MM.1S (cell line): ENCODE measurements around the gene SBSN.

Experiments
- DNase-seq: peaks from one replicate; pipeline ENCODE4 v3.0.0-alpha.2; 2015
- H2AFZ ChIP-seq: fragments of 300-600 bp; sonication (generic); 2 replicates; pipeline ENCODE4 v1.6.0; 2016; ENCODE audit warnings: antibody characterized with exemption, low read length
- H3F3A ChIP-seq: fragments of 300-600 bp; sonication (generic); 2 replicates; pipeline ENCODE4 v1.6.1; 2016; ENCODE audit warnings: mild to moderate bottlenecking, antibody characterized with exemption, low read length, moderate library complexity, mixed read lengths; ENCODE audit not compliant: insufficient read depth
- H3K27ac ChIP-seq: fragments of 300-600 bp; sonication (generic); 2 replicates; pipeline ENCODE4 v1.5.1; 2016; ENCODE audit warnings: mild to moderate bottlenecking, low read length
- H3K27me3 ChIP-seq: fragments of 300-600 bp; sonication (generic); replicated peaks from 2 replicates; pipeline ENCODE4 v1.6.0; 2016; ENCODE audit warnings: low read length; ENCODE audit not compliant: insufficient read depth
- H3K36me3 ChIP-seq: fragments of 300-600 bp; sonication (generic); replicated peaks from 2 replicates; pipeline ENCODE4 v1.6.1; 2016; ENCODE audit warnings: mild to moderate bottlenecking, low read length, mixed read lengths; ENCODE audit not compliant: insufficient read depth
- H3K4me1 ChIP-seq: fragments of 300-600 bp; sonication (generic); 2 replicates; pipeline ENCODE4 v1.6.1; 2016; ENCODE audit warnings: low read length, mixed read lengths
- H3K4me2 ChIP-seq: fragments of 300-600 bp; sonication (generic); 2 replicates; pipeline ENCODE4 v1.6.0; 2016; ENCODE audit warnings: low read depth, low read length
- H3K4me3 ChIP-seq: fragments of 300-600 bp; sonication (generic); 2 replicates; pipeline ENCODE4 v1.5.1; 2016; ENCODE audit warnings: low read length, mixed read lengths
- H3K79me2 ChIP-seq: fragments of 300-600 bp; sonication (generic); 2 replicates; pipeline ENCODE4 v1.6.1; 2016; ENCODE audit warnings: mixed run types, low read length, mixed read lengths
- H3K9ac ChIP-seq: fragments of 300-600 bp; sonication (generic); 2 replicates; pipeline ENCODE4 v1.6.1; 2016; ENCODE audit warnings: low read length, mixed read lengths
- H3K9me2 ChIP-seq: fragments of 300-600 bp; sonication (generic); replicated peaks from 2 replicates; pipeline ENCODE4 v1.6.1; 2016; ENCODE audit warnings: mild to moderate bottlenecking, low read length, mixed read lengths; ENCODE audit not compliant: insufficient read depth
- H3K9me3 ChIP-seq: fragments of 300-600 bp; sonication (generic); replicated peaks from 2 replicates; pipeline ENCODE4 v1.6.1; 2016; ENCODE audit warnings: mild to moderate bottlenecking, low read length, mixed read lengths; ENCODE audit not compliant: insufficient read depth
- H4K20me1 ChIP-seq: fragments of 300-600 bp; sonication (generic); 2 replicates; pipeline ENCODE4 v1.6.1; 2016; ENCODE audit warnings: mild to moderate bottlenecking, low read length, moderate library complexity, mixed read lengths; ENCODE audit not compliant: insufficient read depth
- CTCF ChIP-seq: fragments of 300-600 bp; sonication (generic); IDR thresholded peaks from 2 replicates; pipeline ENCODE4 v1.5.1; 2016; ENCODE audit warnings: antibody characterized with exemption, low read length, mixed read lengths
- EZH2 ChIP-seq: fragments of 300-600 bp; sonication (generic); optimal IDR thresholded peaks from 2 replicates; pipeline ENCODE3; 2017; ENCODE audit warnings: low read depth, mild to moderate bottlenecking, antibody characterized with exemption, low read length, mixed read lengths
- EZH2phosphoT487 ChIP-seq: fragments of 300-600 bp; sonication (generic); IDR thresholded peaks from 2 replicates; pipeline ENCODE4 v1.6.1; 2018; ENCODE audit warnings: antibody characterized with exemption, low read length

Gene SBSN

DNA sequence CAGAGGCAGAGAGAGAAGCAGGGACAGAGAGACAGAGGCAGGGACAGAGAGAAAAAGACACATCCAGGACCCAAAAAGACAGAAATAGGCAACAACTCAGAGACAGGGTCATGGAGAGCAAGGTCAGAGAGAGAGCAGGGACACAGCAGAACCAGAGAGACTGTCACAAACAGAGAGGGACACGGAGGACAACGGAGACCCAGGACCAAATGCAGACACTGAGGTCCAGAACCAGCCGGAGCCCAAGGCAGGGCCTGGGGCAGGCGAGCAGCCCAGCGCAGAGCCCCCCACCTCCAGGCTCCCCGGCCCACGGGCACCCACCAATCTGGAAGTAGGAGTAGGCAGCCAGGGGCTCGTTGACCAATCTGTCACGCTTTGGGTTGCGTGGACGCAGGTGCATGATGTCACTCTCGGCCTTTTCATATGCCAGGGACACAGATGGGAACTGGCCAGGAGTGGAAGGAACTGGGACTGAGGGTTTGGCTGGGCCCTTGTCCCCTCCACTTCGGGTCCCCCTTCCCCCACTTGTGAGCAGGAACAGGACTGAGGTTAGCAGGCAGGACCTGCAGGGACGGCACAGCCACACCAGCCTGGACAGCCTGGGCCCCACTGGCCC lies 25.4 kb upstream of the SBSN start:
- Histone ChIP-seq H3K36me3 (no peaks in the 10 kb centered on the region), H3F3A (no peaks in the 10 kb centered on the region), H3K4me2 (no peak overlapping the region), H3K79me2 (no peaks in the 10 kb centered on the region), H3K27me3 (peaks cover 50% of the 10 kb centered on the region), H2AFZ (no peak overlapping the region), H3K27ac (no peak overlapping the region), H3K9ac (no peak overlapping the region), H3K4me3 (no peak overlapping the region), H3K4me1 (no peaks in the 10 kb centered on the region), H4K20me1 (no peaks in the 10 kb centered on the region), H3K9me2 (no peaks in the 10 kb centered on the region), H3K9me3 (no peaks in the 10 kb centered on the region)
- no peak for DNase-seq
- TF ChIP-seq CTCF (no peak), EZH2phosphoT487 (no peak), EZH2 (no peak)

GRCh38 chr19:35552534-35553384 lies 24.6 kb upstream of the SBSN start:
- H3K4me1 ChIP-seq, result no peaks in the 10 kb centered on the region
- no peaks in the 10 kb centered on the region for H3K9me2 ChIP-seq
- no peak overlapping the region for H2AFZ ChIP-seq
- no peak overlapping the region for H3K4me2 ChIP-seq
- H4K20me1 ChIP-seq, result no peaks in the 10 kb centered on the region
- no peak overlapping the region for H3K9ac ChIP-seq
- no peaks in the 10 kb centered on the region for H3K36me3 ChIP-seq
- DNase-seq, result no peak
- H3K79me2 ChIP-seq, result no peaks in the 10 kb centered on the region
- H3K4me3 ChIP-seq, result no peak overlapping the region
- TF ChIP-seq EZH2phosphoT487, result no peak
- TF ChIP-seq EZH2, result no peak
- no peak for TF ChIP-seq CTCF
- peaks cover 49% of the 10 kb centered on the region for H3K27me3 ChIP-seq
- H3K27ac ChIP-seq, result no peak overlapping the region
- no peaks in the 10 kb centered on the region for H3K9me3 ChIP-seq
- no peaks in the 10 kb centered on the region for H3F3A ChIP-seq

DNA sequence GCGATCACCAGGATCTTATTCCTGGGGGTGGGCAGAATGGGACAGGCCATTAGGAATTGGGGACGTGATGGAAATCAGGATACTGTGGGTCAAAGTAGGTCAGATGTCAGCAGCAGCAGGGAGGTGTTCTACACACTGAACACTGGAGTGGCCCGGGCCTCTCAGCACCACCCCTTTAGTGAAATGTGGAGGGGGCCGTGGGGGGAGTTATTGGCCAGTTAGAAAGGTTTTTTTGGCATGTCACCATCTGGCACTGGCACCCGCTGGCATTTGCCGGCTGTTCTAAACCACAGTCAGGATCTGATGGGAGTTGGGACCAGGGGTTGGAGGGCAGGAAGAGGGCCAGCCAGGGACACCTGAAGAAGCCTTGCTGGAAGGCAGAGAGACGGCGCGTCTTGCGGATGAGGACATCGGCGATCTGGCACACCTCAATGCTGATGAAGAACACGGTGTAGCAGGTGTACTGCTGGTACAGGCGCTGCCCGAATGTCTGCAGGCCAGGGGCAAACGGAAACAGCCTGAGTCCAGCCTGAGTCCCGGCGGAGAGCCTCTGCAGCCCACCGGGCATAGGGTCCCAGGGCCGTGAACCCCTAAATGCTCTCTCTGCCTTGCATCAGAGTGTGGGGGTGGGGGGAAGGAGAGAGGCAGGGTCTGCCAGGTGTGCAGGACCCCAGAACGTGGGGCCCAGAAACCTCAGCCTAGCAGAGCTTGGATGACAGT lies 23.1 kb upstream of the SBSN start:
- no peaks in the 10 kb centered on the region for H4K20me1 ChIP-seq
- no peak overlapping the region for H3K27ac ChIP-seq
- H3F3A ChIP-seq, result no peaks in the 10 kb centered on the region
- no peaks in the 10 kb centered on the region for H3K9me2 ChIP-seq
- TF ChIP-seq CTCF, result no peak
- no peak for TF ChIP-seq EZH2
- TF ChIP-seq EZH2phosphoT487, result no peak
- H3K4me1 ChIP-seq, result peaks cover 6% of the 10 kb centered on the region; the same call in 1 of the 2 replicates
- H3K36me3 ChIP-seq, result no peaks in the 10 kb centered on the region
- H3K4me2 ChIP-seq, result no peak overlapping the region
- no peak overlapping the region for H2AFZ ChIP-seq
- peaks cover 36% of the 10 kb centered on the region for H3K27me3 ChIP-seq
- H3K9me3 ChIP-seq, result no peaks in the 10 kb centered on the region
- H3K9ac ChIP-seq, result no peak overlapping the region
- H3K4me3 ChIP-seq, result no peak overlapping the region
- H3K79me2 ChIP-seq, result peaks cover 8% of the 10 kb centered on the region
- DNase-seq, result no peak
